ENCODE measurements around the gene INTS11. TPM values are rescaled to one million over a fixed set of nuclear protein-coding genes. Genes with fewer than 3 reads are reported as not detected.
A peak's percentile ranks its signal among the peaks of the same experiment; 100 is the strongest.

The INTS11 gene
- total RNA-seq, 1 experiment from 2014 or later, result 254 TPM

GRCh38 chr1:1361233-1361981 is 36.9 kb upstream of the INTS11 start:
- no peak overlapping the region for H2AFZ ChIP-seq (ENCODE audit: low read length)
- DNase-seq, result no peak
- intact Hi-C loops (cut with micrococcal nuclease), result loop anchor here (2.0 kb wide), 1 partner anchor 17 kb away; no protein-coding TSS in a partner anchor
- H3K9me3 ChIP-seq (ENCODE audit: low read length), result peaks cover 6% of the 10 kb centered on the region; the same call in 1 of the 2 replicates
- POLR2A ChIA-PET (ENCODE audit: unreplicated experiment), result no interaction called here
- no peaks in the 10 kb centered on the region for H4K20me1 ChIP-seq (ENCODE audit: low read length)
- H3K9me2 ChIP-seq (replicated peaks; ENCODE audit: low read length), result no peaks in the 10 kb centered on the region
- H3K27ac ChIP-seq (ENCODE audit: low read length), result peak overlapping the region; percentile 30; the same call in 1 of the 2 replicates
- TF ChIP-seq EZH2phosphoT487 (IDR thresholded peaks at IDR 0.05; ENCODE audit: borderline replicate concordance, low read length) (no peak), CTCF (conservative IDR thresholded peaks at IDR 0.05; ENCODE audit: low read depth, low read length) (no peak), EZH2 (IDR thresholded peaks at IDR 0.05; ENCODE audit: low read length, unreplicated experiment) (no peak)
- peaks cover 29% of the 10 kb centered on the region for H3K4me1 ChIP-seq (ENCODE audit: insufficient read depth, low read length)
- H3K79me2 ChIP-seq (ENCODE audit: low read length), result no peaks in the 10 kb centered on the region
- BruUV-seq (replicated peaks), result no TSS peak
- no peaks in the 10 kb centered on the region for H3F3A ChIP-seq (ENCODE audit: low read length, unreplicated experiment)
- CTCF ChIA-PET, result no interaction called here
- no peaks in the 10 kb centered on the region for H3K27me3 ChIP-seq (ENCODE audit: low read length)
- H3K4me2 ChIP-seq (ENCODE audit: low read length), result peak overlapping the region; percentile 56
- no peaks in the 10 kb centered on the region for H3K36me3 ChIP-seq (ENCODE audit: low read depth, low read length)
- ATAC-seq, result no peak
- H3K4me3 ChIP-seq (ENCODE audit: low read length), result no peak overlapping the region
- no peak overlapping the region for H3K9ac ChIP-seq (ENCODE audit: low read length)

GRCh38 chr1:1360506-1361169 is 36.2 kb upstream of the INTS11 start:
- H3K9ac ChIP-seq (ENCODE audit: low read length), result no peak overlapping the region

More at GRCh38 chr1:1360506-1361169, 36.2 kb upstream of the INTS11 start:
- Histone ChIP-seq H3K4me3 (ENCODE audit: low read length) (no peak overlapping the region), H3K9me2 (replicated peaks; ENCODE audit: low read length) (no peaks in the 10 kb centered on the region), H3F3A (ENCODE audit: low read length, unreplicated experiment) (no peaks in the 10 kb centered on the region), H3K4me2 (ENCODE audit: low read length) (peak overlapping the region; percentile 56), H3K9me3 (ENCODE audit: low read length) (no peaks in the 10 kb centered on the region), H4K20me1 (ENCODE audit: low read length) (no peaks in the 10 kb centered on the region), H3K4me1 (ENCODE audit: insufficient read depth, low read length) (peaks cover 29% of the 10 kb centered on the region), H3K36me3 (ENCODE audit: low read depth, low read length) (no peaks in the 10 kb centered on the region), H3K79me2 (ENCODE audit: low read length) (no peaks in the 10 kb centered on the region), H2AFZ (ENCODE audit: low read length) (no peak overlapping the region), H3K27me3 (ENCODE audit: low read length) (no peaks in the 10 kb centered on the region), H3K27ac (ENCODE audit: low read length) (peak overlapping the region; percentile 30)
- ChIA-PET POLR2A (ENCODE audit: unreplicated experiment) (no interaction called here), CTCF (no interaction called here)
- no peak for TF ChIP-seq CTCF (conservative IDR thresholded peaks at IDR 0.05; ENCODE audit: low read depth, low read length)
- no peak for TF ChIP-seq EZH2phosphoT487 (IDR thresholded peaks at IDR 0.05; ENCODE audit: borderline replicate concordance, low read length)
- no peak for TF ChIP-seq EZH2 (IDR thresholded peaks at IDR 0.05; ENCODE audit: low read length, unreplicated experiment)
- intact Hi-C loops (cut with micrococcal nuclease), result loop anchor here (2.0 kb wide), 1 partner anchor 16 kb away; no protein-coding TSS in a partner anchor
- TSS peak; percentile 25 for BruUV-seq (replicated peaks)
- ATAC-seq (peak; percentile 80), DNase-seq (peak; percentile 97)

Measured in PC-3 (cell line).